ENCODE measurements around the gene E2F2. TPM values are rescaled to one million over a fixed set of nuclear protein-coding genes. Genes with fewer than 3 reads are reported as not detected.

E2F2 gene
- total and polyA plus RNA-seq, 2 of the 13 experiments (the other 11 are each of a cell fraction or from before 2014, with no cell fraction given): 0.65 to 6.6 TPM

GRCh38 chr1:23571465-23571864 is 40.4 kb upstream of the E2F2 start:
- no peak for FAIRE-seq
- intact Hi-C loops (cut with micrococcal nuclease; ENCODE audit: unreplicated experiment): no loop called here
- POLR2A ChIA-PET: interaction anchor here (0.7 to 4.2 kb wide), 3 partner anchors 13 to 20 kb away, joined by 3 to 22 read pairs (median 3); partner anchors contain the start of gene ID3

More at GRCh38 chr1:23571465-23571864, 40.4 kb upstream of the E2F2 start:
- in situ Hi-C loops (cut with HindIII; ENCODE audit: extremely low pct_ligation_motif_present, low pct_unique_long_range_greater_than_20kb): no loop called here
- Histone ChIP-seq H3K4me2 (ENCODE audit: low read depth, low read length) (no peak overlapping the region), H2AFZ (ENCODE audit: low read length) (no peak overlapping the region), H3K27me3 (ENCODE audit: control insufficient read depth in 1 of 2, insufficient read depth in 2 of 2, low read length in 2 of 2) (peaks cover 0 to 17% of the 10 kb centered on the region in 2 experiments; a peak in 1 of 5 replicates), H3K4me3 (replicated peaks in 1 of 3; ENCODE audit: insufficient read depth in 1 of 3, low read depth in 2 of 3, low read length in 3 of 3) (no peak overlapping the region), H3K27ac (ENCODE audit: extremely low read length, insufficient read depth, low read length) (no peak overlapping the region), H3K9me3 (ENCODE audit: low read length) (no peaks in the 10 kb centered on the region), H3K9ac (ENCODE audit: insufficient read depth, low read depth, low read length) (no peak overlapping the region), H4K20me1 (ENCODE audit: insufficient read depth, low read length) (no peaks in the 10 kb centered on the region), H3K36me3 (replicated peaks in 1 of 2; ENCODE audit: control insufficient read depth in 1 of 2, insufficient read depth in 2 of 2, low read length in 2 of 2) (no peaks in the 10 kb centered on the region), H3K4me1 (ENCODE audit: insufficient read depth, low read length) (peaks cover 62% of the 10 kb centered on the region), H3K79me2 (ENCODE audit: insufficient read depth, low read length) (no peaks in the 10 kb centered on the region)
- no peak for TF ChIP-seq SYNCRIP (IDR thresholded peaks at IDR 0.05; ENCODE audit: insufficient read depth, low read depth, low read length)
- TF ChIP-seq U2AF2 (IDR thresholded peaks at IDR 0.05; ENCODE audit: low read depth, low read length): no peak
- TF ChIP-seq TOPORS (CRISPR knock-in tag; IDR thresholded peaks at IDR 0.05): no peak
- TF ChIP-seq ZNF720 (CRISPR knock-in tag; IDR thresholded peaks at IDR 0.05): no peak
- no peak for TF ChIP-seq SIN3A (IDR thresholded peaks at IDR 0.05; ENCODE audit: borderline replicate concordance, low read depth, low read length)
- TF ChIP-seq HNF1B (CRISPR knock-in tag; IDR thresholded peaks at IDR 0.05): no peak
- TF ChIP-seq ATF3 (CRISPR knock-in tag; IDR thresholded peaks at IDR 0.05): no peak
- no peak for TF ChIP-seq POLR2A (IDR thresholded peaks at IDR 0.05; ENCODE audit: insufficient read depth in 1 of 2, low read depth in 2 of 2, low read length in 2 of 2)
- no peak for TF ChIP-seq ZNF101 (CRISPR knock-in tag; IDR thresholded peaks at IDR 0.05; ENCODE audit: borderline replicate concordance, low read depth)
- no peak for TF ChIP-seq SMAD1 (CRISPR knock-in tag; IDR thresholded peaks at IDR 0.05; ENCODE audit: borderline replicate concordance, low read depth)
- TF ChIP-seq GTF3A (CRISPR knock-in tag; conservative IDR thresholded peaks at IDR 0.05): no peak
- no peak for TF ChIP-seq ZFP36L1 (CRISPR knock-in tag; IDR thresholded peaks at IDR 0.05)
- TF ChIP-seq DRAP1 (CRISPR knock-in tag; IDR thresholded peaks at IDR 0.05): no peak
- TF ChIP-seq ARNT (IDR thresholded peaks at IDR 0.05): no peak
- 12% methylated on average over 3 of the region's 3 CpGs for WGBS (ENCODE audit: low lambda C conversion rate)
- CTCF ChIA-PET (ENCODE audit: low intra/inter-chr PET ratio, low total read pairs): no interaction called here
- ATAC-seq (no peak), DNase-seq (ENCODE audit: low spot score) (no peak)
- no TSS peak for BruUV-seq (replicated peaks)

Measured in HepG2 (cell line).